HEK293T (cell line): ENCODE measurements around the gene CNOT1.

Experiments
- BHLHE40 ChIP-seq: fragments of 450-650 bp; IDR thresholded peaks from 2 replicates; pipeline ENCODE4 v1.6.1; 2016; ENCODE audit warnings: mild to moderate bottlenecking, moderate library complexity, borderline replicate concordance
- ELF4 ChIP-seq: fragments of 450-650 bp; IDR thresholded peaks from 2 replicates; pipeline ENCODE4 v1.6.1; 2017; ENCODE audit warnings: antibody characterized with exemption
- FOXK2 ChIP-seq: fragments of 450-650 bp; IDR thresholded peaks from 2 replicates; pipeline ENCODE4 v1.6.1; 2016; ENCODE audit warnings: mild to moderate bottlenecking
- FOXM1 ChIP-seq: fragments of 450-650 bp; IDR thresholded peaks from 2 replicates; pipeline ENCODE4 v1.6.1; 2017; ENCODE audit warnings: mild to moderate bottlenecking, borderline replicate concordance
- L3MBTL2 ChIP-seq: fragments of 450-650 bp; conservative IDR thresholded peaks from 2 replicates; pipeline ENCODE4 v1.6.1; 2016; ENCODE audit warnings: mild to moderate bottlenecking
- PKNOX1 ChIP-seq: fragments of 450-650 bp; IDR thresholded peaks from 2 replicates; pipeline ENCODE4 v1.6.1; 2016
- SP1 ChIP-seq: fragments of 450-650 bp; IDR thresholded peaks from 2 replicates; pipeline ENCODE4 v1.6.1; 2017
- SUZ12 ChIP-seq: fragments of 450-650 bp; IDR thresholded peaks from 2 replicates; pipeline ENCODE4 v1.6.1; 2016; ENCODE audit warnings: mild to moderate bottlenecking

DNA sequence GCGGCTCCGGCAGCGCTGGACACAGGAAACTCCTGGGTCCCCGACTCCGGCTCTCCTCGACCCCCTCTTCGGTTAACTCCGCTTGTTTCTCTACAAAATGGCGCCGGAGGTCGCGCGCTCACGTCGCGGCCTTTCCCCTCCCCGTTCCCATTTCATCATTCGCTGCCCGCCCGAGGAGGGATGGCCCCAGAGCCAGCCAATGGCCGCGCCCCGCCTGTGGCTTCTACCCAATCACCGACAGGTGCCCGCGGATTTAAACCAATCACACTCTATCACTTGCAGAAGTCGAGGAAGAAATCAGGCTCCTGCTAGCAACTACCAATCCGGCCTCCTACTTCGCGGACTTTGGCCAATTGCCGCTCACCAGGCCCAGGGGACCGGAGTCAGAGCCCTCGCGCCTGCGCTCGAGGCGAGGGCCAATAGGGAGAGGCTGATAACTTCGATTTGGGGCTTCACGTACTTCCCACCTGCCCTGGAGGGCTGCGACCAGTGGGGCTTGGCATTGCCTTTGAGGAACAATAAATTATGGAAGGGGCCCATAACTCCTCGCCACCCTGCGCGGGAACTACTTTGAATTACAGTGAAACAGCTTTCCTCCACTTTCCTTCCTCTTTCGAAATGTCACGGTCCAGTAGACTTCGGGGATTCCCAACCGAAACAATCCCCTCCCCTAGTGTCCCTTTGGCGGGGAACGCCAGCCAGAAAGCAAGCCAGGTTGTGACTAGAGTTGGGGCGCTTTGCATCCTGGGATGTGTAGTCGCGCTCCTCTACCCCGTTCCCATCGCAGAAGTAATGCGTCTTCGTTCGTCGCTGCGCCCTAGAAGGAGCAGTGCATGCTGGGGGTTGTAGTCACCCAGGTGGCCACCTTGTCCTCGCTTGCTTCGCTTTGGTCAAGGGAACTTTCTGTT lies at the start of gene CNOT1:
- TF ChIP-seq FOXK2 (no peak), BHLHE40 (no peak), PKNOX1 (no peak), ELF4 (peak; percentile 18; the same call in 1 of the 2 replicates), SP1 (no peak), FOXM1 (no peak), SUZ12 (no peak), L3MBTL2 (peak; percentile 99)
